K562 (cell line): Measurements from ENCODE around the gene RHOA. TPM values are rescaled to one million over a fixed set of nuclear protein-coding genes. Genes with fewer than 3 reads are reported as not detected.

Source experiments
- CHD2 ChIP-seq: IDR thresholded peaks from 2 replicates; pipeline ENCODE4 v1.6.1; 2011; ENCODE audit warnings: low read depth, low read length
- CTBP1 ChIP-seq: fragments of 450-650 bp; IDR thresholded peaks from 2 replicates; pipeline ENCODE4 v1.6.1; 2016; ENCODE audit warnings: borderline replicate concordance
- EP400 ChIP-seq: fragments of 450-650 bp; IDR thresholded peaks from 2 replicates; pipeline ENCODE4 v1.6.1; 2017; ENCODE audit warnings: antibody characterized with exemption, mild to moderate bottlenecking, moderate library complexity
- ETV1 ChIP-seq: fragments of 450-650 bp; conservative IDR thresholded peaks from 2 replicates; pipeline ENCODE4 v1.6.1; 2016; ENCODE audit warnings: missing genetic modification characterization, control low read depth, low read depth, missing compliant biosample characterization
- FOS ChIP-seq: IDR thresholded peaks from 3 replicates; pipeline ENCODE4 v1.6.1; 2011; ENCODE audit not compliant: insufficient read length; ENCODE audit errors: extremely low read depth
- GABPA ChIP-seq: fragments of 200-800 bp; sonication (Bioruptor generic); conservative IDR thresholded peaks from 2 replicates; pipeline ENCODE4 v1.6.1; 2016; ENCODE audit warnings: low read depth, missing genetic modification characterization, missing compliant biosample characterization
- NONO ChIP-seq, 2 experiments: fragments of 200-400 bp in 1 of 2; fragments of 450-650 bp in 1 of 2; formaldehyde crosslinking in 1 of 2; IDR thresholded peaks; 2 replicates each; pipeline ENCODE4 v1.6.1; 2017; ENCODE audit warnings: low read depth in 2 of 2, mild to moderate bottlenecking in 2 of 2, moderate library complexity in 2 of 2, low read length in 1 of 2
- NRF1 ChIP-seq, 2 experiments: fragments of 450-650 bp; IDR thresholded peaks in 1 of 2; conservative IDR thresholded peaks in 1 of 2; 2 replicates each; pipeline ENCODE4 v1.6.1; 2014; ENCODE audit warnings: mild to moderate bottlenecking in 2 of 2
- PCBP1 ChIP-seq: fragments of 200-400 bp; formaldehyde crosslinking; IDR thresholded peaks from 2 replicates; pipeline ENCODE4 v1.6.1; 2018; ENCODE audit warnings: mild to moderate bottlenecking, low read depth, low read length; ENCODE audit not compliant: poor library complexity, severe bottlenecking
- RBM17 ChIP-seq: fragments of 200-400 bp; formaldehyde crosslinking; IDR thresholded peaks from 2 replicates; pipeline ENCODE4 v1.6.1; 2017; ENCODE audit warnings: low read depth, mild to moderate bottlenecking, low read length, borderline replicate concordance
- RFX1 ChIP-seq: fragments of 450-650 bp; IDR thresholded peaks from 2 replicates; pipeline ENCODE4 v1.6.1; 2016; ENCODE audit warnings: mild to moderate bottlenecking, moderate library complexity
- SIN3A ChIP-seq, 2 experiments: fragments of 150-350 bp in 1 of 2; IDR thresholded peaks; 2 replicates each; pipeline ENCODE4 v1.6.1; 2011 to 2016; ENCODE audit warnings: borderline replicate concordance in 2 of 2, low read depth in 2 of 2, low read length in 2 of 2, mild to moderate bottlenecking in 2 of 2, moderate library complexity in 2 of 2; ENCODE audit not compliant: control insufficient read depth in 1 of 2
- SMAD1 ChIP-seq: fragments of 150-350 bp; IDR thresholded peaks from 2 replicates; pipeline ENCODE4 v1.6.1; 2014; ENCODE audit warnings: low read length, low read depth; ENCODE audit not compliant: partially characterized antibody
- SPI1 ChIP-seq: IDR thresholded peaks from 2 replicates; pipeline ENCODE4 v1.6.1; 2011; ENCODE audit warnings: low read depth, low read length, control low read depth, borderline replicate concordance
- TRIM28 ChIP-seq: fragments of 450-650 bp; IDR thresholded peaks from 2 replicates; pipeline ENCODE4 v1.6.1; 2017
- U2AF1 ChIP-seq: fragments of 200-400 bp; formaldehyde crosslinking; optimal IDR thresholded peaks from 2 replicates; pipeline ENCODE3; 2017; ENCODE audit warnings: mild to moderate bottlenecking, low read depth, low read length, moderate library complexity
- YY1 ChIP-seq, 3 experiments: IDR thresholded peaks; 2 replicates each; pipeline ENCODE4 v1.6.1; 2011; ENCODE audit warnings: low read length in 2 of 3, mild to moderate bottlenecking in 2 of 3, moderate library complexity in 2 of 3, borderline replicate concordance in 1 of 3, control low read depth in 1 of 3, low read depth in 1 of 3; ENCODE audit not compliant: insufficient read depth in 3 of 3, insufficient replicate concordance in 2 of 3, control insufficient read depth in 1 of 3, insufficient read length in 1 of 3; ENCODE audit errors: extremely low read depth in 1 of 3
- ZNF134 ChIP-seq: fragments of 250-450 bp; sonication (Bioruptor Pico); conservative IDR thresholded peaks from 2 replicates; pipeline ENCODE4 v1.4.0; 2020
- ZNF41 ChIP-seq: fragments of 250-450 bp; sonication (Bioruptor Pico); conservative IDR thresholded peaks from 2 replicates; pipeline ENCODE4 v1.4.0; 2020; ENCODE audit warnings: mild to moderate bottlenecking
- ZNF583 ChIP-seq: fragments of 250-450 bp; sonication (Bioruptor Pico); IDR thresholded peaks from 2 replicates; pipeline ENCODE4 v1.4.0; 2020
- polyA plus RNA-seq, 8 experiments: library from polyadenylated mRNA; depleted of rRNA in 4 of 8; stranded (reverse) in 5 of 8; unstranded in 3 of 8; fragments of >200 nt; fragmentation: Nextera tagmentation in 2 of 8; fragmentation: Illumina TruSeq in 1 of 8; extraction: Ambion mirVana in 2 of 8; extraction: Trizol in 1 of 8; gene quantifications; 2 replicates each; pipeline versions ENCODE4 v1.2.1 to v1.2.3, GENCODE V29; 2011 to 2014; ENCODE audit warnings: inconsistent platforms in 1 of 8, missing spikeins in 1 of 8
- total RNA-seq, 7 experiments: library from RNA; depleted of rRNA in 6 of 7; stranded (reverse); fragments of >200 nt in 6 of 7; fragmentation: Illumina TruSeq in 2 of 7; extraction: Trizol in 2 of 7; gene quantifications; 2 replicates each; pipeline versions ENCODE4 v1.2.1 to v1.2.3, GENCODE V29; 2011 to 2021; ENCODE audit warnings: low replicate concordance in 1 of 7
- TF ChIP-seq, protein P1 (sequence below): fragments of 250-450 bp; sonication (Bioruptor Pico); IDR thresholded peaks from 2 replicates; pipeline ENCODE4 v1.4.0; 2020; ENCODE audit warnings: borderline replicate concordance

The RHOA gene
- total and polyA plus RNA-seq, 9 of the 15 experiments (the other 6 are each of a cell fraction or from before 2014, with no cell fraction given), result 136 to 540 (median 236) TPM

DNA sequence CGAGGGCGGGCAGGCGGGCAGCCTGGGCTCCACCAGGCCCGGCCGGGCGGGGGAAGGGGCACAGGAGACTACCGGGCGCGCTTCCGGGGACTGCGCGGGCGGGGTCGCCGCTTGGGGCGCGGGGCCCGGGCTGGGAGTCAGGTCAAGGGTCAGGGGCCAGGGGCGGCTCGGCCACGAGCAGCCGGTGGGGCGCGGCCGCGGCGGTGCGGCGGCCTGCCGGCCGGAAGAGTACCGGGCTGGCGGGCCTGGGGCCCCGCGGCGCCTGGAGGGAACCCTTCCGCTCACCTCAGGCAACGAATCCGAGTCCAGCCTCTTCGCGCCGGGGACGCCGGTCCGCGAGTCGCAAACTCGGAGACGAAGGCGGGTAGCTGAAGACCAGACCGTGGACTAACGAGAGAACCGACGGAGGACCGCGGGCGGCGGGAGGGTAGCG is 225 bp downstream of the RHOA start (continued):
- TF ChIP-seq, protein P1, sequence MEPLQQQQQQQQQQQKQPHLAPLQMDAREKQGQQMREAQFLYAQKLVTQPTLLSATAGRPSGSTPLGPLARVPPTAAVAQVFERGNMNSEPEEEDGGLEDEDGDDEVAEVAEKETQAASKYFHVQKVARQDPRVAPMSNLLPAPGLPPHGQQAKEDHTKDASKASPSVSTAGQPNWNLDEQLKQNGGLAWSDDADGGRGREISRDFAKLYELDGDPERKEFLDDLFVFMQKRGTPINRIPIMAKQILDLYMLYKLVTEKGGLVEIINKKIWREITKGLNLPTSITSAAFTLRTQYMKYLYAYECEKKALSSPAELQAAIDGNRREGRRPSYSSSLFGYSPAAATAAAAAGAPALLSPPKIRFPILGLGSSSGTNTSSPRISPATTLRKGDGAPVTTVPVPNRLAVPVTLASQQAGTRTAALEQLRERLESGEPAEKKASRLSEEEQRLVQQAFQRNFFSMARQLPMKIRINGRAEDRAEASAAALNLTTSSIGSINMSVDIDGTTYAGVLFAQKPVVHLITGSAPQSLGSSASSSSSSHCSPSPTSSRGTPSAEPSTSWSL, result no peak
- TF ChIP-seq CHD2 (peak; percentile 50; the same call in 1 of the 2 replicates), RFX1 (no peak), PCBP1 (no peak), ETV1 (tag) (0 out of 2 replicates have a peak, but pooled peaks have one; percentile 13), FOS (no peak), ZNF41 (no peak), NONO (IDR thresholded peaks at IDR 0.05; ENCODE audit: low read depth in 2 of 2, low read length in 1 of 2) (no peak), NRF1 (conservative IDR thresholded peaks at IDR 0.05 in 1 of 2, IDR thresholded peaks at IDR 0.05 in 1 of 2) (no peak), TRIM28 (no peak), SPI1 (no peak), SIN3A (IDR thresholded peaks at IDR 0.05; ENCODE audit: borderline replicate concordance in 2 of 2, control insufficient read depth in 1 of 2, low read depth in 2 of 2, low read length in 2 of 2) (peak; percentile 32 to 71; a peak in 1 of 4 replicates), YY1 (IDR thresholded peaks at IDR 0.05; ENCODE audit: borderline replicate concordance in 1 of 3, control insufficient read depth in 1 of 3, extremely low read depth in 1 of 3, insufficient read depth in 3 of 3, insufficient read length in 1 of 3, insufficient replicate concordance in 2 of 3, low read depth in 1 of 3, low read length in 2 of 3) (peak in 1 of 3 experiments; percentile 3), U2AF1 (no peak), RBM17 (no peak), SMAD1 (no peak), ZNF583 (CRISPR knock-in tag) (no peak), GABPA (tag) (peak; percentile 70), CTBP1 (0 out of 2 replicates have a peak, but pooled peaks have one; percentile 7), EP400 (peak; percentile 2; the same call in 1 of the 2 replicates), ZNF134 (CRISPR knock-in tag) (no peak)
